ENCODE results near the gene RAI14.
"Not testable (repeated sequence)": the region's sequence is repeated elsewhere in the genome, so short reads cannot be mapped to it uniquely, and the experiment has no call there.

RAI14 gene

DNA sequence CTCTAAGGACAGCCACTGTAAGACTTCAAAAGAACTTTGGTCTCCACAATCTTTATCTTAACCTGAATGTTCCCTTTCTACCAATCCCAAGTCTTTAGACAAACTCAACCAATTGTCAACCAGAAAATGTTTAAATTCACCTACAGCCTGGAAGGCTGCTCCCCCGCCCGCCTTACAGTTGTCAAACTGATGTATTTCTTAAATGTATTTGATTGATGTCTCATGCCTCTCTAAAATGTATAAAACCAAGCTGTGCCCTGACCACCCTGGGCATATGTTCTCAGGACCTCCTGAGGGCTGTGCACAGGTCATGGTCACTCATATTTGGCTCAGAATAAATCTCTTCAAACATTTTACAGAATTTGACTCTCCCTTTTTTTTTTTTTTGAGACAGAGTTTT lies 45.3 kb downstream of the RAI14 start:
- not testable (repeated sequence) for DNase-seq

DNA sequence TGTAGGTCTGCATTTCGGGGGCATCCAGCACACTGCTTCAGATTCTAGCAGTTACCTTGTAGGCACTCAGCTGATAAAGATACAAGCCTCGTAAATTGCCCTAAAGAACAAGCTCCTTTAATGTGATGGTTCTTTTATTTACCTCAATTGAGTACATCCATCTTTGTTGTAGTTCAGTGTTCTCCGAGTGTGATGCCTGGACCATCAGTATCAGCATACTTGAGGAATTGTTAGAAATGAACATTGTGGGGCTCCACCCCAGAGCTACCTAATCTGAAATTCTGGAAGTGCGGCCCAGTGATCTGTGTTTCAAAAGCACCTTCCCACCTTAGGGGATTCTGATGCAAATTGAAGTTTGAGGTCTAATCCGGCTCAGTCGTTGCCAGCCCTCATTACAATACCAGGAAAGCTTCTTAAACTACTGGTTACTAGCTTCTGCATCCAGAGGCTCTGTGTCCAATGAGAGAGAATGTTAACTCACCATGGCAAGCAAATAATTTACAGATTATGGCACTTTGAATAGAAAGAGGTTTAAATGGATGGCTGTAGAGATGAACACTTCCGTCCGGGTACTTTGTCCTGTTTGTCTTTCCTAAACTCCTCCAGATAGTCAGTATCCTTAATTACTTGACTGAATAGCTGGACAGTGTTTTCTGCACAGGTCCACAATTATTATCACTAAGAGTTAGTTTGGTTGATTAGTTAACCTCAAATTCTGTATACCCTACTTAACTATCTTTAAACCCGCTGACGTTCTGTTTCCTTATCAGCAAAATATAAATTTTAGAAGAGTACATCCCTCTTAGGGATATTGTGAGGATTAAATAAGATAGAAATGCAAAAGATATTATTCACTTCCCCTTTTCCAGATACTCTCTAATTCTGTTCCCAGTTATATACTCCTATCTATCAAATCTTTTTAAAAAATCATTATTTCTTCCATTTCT lies 47.9 kb downstream of the RAI14 start:
- no peak for DNase-seq

DNA sequence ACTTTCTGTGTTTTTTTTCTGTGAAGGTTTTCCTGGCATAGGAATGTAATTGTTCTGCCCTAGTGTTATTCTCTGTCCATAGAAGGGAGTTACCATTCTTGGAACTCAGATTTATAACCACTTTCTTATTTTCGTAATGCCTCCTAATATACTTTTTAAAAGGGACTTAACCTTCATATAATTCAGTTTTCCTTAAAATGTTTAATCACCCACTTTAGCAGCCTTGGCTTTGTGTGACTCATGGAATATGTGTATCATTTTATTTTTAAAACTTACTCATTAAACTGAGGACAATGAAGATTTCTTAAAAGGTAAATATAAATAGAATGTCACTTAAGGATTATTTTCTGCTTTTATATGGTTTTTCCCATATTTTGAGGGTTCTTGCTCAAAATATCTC lies 50.0 kb downstream of the RAI14 start:
- DNase-seq, result no peak

DNA sequence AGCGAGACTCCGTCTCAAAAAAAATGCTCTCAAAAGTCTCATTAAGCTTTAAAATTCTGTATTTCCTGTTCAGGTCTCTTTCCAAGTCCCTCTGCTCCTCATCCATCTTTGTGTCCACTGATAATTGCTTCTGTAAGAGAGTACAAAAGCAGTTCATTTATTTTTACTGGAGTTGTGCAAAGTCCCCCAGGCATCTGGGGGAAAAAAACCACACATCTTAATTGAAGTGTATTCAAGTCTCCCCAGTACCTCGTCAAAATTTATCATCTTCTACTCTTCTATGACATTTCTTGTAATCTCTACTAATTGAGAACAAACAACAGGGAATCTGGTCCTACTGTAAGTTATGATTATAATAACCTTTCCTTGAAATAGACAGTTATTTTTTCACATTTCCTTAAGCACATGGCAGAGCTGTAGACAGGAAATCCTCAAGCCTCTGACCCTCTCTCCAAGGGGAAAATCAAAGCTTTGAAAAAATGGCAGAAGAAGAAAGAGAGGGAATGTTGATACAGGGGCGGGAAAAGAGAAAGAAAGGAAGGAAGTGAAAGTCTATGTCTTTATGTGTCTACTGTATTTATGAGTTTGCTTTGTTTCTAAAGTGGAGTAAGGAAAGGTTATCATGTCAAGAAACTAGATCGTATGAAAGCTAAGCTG lies 51.5 kb downstream of the RAI14 start:
- no peak for DNase-seq

DNA sequence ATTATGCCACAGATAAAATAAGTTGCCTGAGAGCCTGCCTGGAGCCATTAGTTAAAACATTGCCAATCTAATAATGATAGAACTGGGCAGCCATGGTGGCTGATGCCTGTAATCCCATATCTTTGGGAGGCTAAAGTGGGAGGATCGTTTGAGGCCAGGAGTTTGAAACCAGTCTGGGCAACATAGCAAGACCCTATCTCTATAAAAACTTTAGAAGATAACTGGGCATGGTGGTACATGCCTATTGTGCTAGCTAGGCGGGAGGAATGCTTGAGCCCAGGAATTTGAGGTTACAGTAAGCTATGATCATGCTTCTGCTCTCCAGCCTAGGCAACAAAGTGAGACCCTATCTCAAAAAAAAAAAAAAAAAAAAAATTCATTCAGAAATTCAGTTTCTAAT lies 52.6 kb downstream of the RAI14 start:
- no peak for DNase-seq

DNA sequence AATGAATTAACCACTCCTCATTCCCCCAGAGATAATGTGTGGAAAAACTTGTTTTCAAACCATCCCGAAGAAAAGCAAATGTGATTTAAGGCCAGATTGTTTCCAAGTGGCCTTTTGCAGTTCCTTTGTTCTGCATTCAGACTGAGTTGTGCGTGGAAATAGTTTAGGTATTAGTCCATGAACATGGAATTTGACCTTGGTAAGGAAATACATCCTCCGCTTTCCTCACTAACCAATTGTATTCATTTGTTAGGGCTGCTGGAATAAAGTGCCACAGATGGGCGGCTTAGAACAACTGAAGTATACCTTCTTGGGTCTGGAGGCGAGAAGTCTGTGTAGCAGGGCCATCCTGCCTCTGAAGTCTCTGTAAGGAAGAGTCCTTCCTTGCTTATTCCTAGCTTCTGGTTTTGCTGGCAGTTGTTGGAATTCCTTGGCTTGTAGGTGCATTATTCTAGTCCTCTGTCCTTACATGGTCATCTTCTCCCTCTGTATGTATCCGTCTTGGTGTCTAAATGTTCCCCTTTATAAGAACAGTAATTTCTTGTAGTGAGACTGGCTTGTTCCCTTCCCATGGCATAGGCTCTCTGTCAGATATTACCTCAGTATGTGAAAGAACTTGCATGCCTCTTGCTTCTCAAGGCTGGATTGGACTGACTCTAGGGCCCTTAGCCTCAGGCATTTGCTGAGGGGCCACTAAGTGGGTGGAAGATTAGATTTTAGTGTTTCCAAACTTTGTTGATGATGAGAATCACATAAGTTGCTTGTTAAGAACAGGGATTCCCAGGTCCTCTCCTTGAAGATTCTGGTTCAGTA lies 53.9 kb downstream of the RAI14 start:
- DNase-seq, result no peak

DNA sequence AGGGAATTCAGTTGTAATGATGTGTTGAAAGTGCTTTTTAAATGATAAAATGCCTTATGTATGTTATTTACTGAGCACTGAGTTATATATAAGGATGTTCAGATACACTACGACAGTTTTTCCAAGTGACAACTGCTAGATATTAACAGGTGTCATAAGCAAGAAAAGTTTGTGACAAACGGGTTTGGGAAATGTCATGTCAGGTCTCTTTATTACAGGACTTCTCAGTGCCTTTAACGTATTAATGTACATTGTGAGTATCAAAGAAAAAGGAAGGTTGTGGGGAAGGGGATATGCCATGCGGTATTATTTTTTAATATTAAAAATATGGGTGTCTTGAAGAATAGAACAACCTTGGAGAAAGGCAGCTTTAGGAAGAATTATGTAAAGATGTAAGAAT lies 56.4 kb downstream of the RAI14 start:
- no peak for DNase-seq

DNA sequence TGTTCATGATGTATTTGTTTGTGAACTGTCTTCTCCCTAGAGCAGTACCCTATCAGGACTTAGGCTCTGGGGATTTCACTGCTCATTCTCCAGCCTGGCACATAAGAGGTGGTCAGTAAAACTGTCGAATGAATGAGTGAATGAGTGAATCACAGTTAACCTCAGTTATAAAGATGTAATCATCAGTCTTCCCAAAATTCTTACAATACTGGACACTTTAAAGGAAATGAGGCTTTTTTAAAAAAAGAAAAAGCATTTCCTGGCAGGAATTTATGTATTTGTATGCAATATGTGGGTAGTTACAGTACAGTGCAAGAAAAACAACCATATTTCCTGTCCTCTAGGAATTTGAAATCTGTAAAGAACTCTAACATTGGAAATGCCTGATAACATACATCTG lies 59.6 kb downstream of the RAI14 start:
- DNase-seq, result no peak

DNA sequence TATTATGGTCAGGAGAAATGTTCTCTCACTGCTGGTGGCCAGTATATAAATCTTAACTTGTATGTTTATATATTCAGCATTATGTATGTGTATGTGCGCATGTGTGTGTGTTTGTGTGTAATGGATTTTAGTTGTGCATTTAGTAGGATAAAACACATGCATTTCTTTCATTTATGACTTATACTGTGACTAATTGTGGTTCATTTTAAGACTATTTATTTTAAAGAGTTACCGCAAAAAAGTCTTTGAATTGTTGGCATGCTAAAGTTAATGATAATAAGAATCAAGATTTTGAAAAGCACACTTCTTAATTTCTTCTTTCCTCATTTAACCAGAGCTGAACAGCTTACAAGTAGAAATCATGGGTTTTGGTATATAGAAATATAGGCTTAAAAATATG lies 60.9 kb downstream of the RAI14 start:
- no peak for DNase-seq

DNA sequence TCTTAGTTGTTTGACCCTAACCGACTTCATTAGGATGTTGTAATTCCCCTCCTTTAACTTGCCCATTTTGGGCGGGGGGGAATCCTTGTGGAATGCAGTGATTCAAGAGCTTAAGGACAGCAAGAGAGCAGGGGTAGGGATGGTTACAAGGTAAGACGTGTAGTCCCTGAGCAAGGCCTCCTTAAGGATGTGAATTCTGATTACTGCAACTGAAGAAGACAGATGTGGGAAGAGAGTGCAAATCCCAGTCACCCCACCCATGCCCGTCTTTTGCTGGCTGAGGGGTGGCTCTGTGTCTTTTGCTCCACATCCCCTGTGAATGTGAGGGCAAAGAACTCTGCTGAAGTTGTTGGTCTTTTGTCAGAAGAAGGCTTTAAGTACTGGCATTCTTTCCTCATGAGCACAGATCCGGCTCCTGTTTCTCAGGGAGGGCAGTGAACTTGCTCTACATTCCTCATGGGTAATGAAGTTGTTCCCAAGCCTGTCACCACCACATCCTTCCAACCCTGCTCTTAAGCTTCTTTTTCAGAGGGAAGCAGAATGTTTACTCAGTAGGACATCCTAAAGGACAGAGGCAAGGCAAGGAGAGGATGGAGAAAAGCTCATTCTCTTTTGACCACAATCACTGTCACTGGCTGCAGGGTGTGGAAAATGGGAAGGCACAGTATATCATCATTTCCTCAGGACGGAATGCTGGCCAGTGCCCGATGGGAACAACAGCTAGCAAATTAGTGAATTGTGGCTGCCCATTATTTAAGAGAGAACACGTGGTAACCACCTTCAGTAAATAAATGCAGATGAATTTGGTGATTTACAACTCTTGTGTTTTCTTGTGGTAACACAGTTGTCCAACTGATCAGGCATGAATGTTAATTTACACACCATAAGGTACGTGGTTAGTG lies 61.5 kb downstream of the RAI14 start:
- DNase-seq, result no peak

DNA sequence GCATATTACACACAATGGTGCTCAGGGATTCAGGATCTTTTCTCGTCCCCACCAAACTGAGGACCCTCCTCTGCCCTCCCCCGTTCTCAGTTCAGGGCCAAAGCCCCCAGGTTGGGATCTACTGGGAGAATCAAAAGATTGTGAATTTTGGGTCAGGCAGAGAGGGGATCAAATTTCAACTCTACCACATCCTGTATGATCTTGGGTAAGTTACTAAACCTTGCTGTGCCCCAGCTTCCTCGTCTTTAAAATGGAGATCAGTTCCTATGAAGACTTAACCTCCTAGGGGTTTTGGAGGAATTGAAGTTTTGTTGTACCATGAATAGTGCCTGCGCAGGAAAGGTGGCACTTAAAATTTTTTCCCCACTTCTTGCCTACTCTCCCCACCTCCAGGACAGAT lies 62.4 kb downstream of the RAI14 start:
- DNase-seq, result no peak

DNA sequence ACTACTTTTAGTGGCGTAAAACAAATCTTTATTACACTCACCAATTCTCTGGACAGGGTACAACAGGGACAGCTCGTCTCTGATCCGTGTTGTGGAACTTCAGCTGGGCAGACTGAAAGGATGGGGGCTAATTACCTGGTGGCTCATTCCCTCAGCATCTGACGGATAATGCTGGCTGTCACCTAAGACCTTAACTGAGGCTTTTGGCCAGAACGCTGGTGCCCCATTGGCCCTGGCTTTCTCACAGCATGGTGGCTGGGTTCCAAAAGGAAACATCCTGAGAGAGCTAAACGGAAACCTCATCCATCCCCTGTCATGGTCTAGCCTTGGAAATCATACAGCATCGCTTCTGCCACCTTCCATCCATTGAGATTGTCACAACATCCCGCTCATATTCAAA lies 62.9 kb downstream of the RAI14 start:
- DNase-seq, result no peak

DNA sequence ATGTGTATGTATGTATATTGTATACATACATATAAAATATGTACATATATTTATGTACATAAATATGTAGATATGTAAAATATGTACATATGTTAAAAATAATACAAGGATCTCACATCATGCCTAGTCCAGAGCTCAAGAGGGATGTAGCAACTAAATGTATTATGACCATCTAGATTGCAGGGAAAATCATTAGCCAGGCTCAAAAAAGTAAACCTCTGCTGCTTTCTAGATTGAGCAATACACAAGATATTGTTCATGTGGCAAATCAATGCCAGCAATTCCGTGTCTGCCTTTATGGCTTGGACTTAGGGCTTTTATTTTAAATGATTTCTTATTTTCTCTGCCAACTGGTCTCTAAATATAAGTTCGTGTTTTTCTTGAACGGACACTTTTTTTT lies 65.2 kb downstream of the RAI14 start:
- no peak for DNase-seq

DNA sequence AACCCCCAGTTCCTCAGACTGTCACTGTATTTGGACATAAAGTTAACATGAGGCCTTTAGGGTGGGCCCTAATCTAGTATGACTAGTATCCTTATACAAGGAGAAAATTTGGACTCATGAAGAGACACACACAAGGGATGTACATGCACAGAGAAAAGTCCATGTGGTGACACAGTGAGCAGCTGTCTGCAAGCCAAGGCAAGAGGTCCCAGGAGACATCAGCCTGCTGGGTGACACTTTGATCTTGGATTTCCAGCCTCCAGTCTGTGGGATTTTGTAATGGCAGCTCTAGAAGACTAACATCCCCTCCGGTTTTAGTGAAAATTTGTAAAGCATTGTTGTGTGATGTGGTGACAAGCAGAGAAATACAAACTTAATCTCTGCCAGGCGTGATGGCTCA lies 66.1 kb downstream of the RAI14 start:
- DNase-seq, result no peak

DNA sequence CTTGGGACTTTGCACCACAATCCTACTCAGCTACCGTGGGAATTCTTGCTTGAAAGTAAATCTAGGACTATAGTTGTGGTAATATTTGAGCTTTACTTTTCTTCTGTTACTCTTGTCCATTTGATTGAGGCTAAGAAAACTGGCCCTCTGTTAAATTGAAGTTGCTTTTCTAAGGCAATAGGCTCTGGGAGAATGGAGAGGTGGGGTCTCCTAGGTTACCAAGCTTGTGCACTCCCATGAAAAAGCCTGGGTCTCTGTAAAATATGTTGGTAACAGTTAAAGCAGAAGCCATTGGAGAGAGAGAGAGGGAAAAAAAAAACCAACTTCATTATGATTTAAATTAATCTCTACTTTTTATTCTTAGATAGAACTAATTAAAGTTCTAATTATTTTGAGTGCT lies 68.6 kb downstream of the RAI14 start:
- DNase-seq, result no peak

DNA sequence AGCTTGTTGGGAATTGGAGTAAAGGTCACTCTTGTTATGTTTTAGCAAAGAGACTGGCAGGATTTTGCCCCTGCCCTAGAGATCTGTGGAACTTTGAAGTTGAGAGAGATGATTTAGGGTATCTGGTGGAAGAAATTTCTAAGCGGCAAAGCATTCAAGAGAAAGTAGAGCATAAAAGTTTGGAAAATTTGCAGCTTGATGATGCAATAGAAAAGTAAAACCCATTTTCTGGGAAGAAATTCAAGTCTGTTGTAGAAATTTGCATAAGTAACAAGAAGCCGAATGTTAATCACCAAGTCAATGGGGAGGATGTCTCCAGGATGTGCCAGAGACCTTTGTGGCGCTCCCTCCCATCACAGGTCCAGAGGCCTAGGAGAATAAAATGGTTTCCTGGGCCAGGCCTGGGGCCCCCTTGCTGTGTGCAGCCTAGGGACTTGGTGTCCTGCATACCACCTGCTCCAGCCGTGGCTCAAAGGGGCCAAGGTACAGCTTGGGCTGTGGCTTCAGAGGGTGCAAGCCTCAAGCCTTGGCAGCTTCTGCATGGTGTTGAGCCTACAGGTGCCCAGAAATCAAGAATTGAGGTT lies 71.1 kb downstream of the RAI14 start:
- not testable (repeated sequence) for DNase-seq

DNA sequence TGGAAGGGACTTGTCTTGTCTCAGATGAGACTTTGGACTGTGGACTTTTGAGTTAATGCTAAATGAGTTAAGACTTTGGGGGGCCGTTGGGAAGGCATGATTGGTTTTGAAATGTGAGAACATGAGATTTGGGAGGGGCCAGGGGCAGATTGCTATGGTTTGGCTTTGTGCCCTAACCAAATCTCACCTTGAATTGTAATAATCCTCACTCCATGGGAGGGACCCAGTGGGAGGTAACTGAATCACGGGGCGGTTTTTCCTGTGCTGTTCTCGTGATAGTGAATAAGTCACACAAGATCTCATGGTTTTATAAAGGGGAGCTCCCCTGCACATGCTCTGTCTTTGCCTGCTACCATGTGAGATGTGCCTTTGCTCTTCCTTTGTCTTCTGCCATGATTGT lies 72.1 kb downstream of the RAI14 start:
- no peak for DNase-seq

DNA sequence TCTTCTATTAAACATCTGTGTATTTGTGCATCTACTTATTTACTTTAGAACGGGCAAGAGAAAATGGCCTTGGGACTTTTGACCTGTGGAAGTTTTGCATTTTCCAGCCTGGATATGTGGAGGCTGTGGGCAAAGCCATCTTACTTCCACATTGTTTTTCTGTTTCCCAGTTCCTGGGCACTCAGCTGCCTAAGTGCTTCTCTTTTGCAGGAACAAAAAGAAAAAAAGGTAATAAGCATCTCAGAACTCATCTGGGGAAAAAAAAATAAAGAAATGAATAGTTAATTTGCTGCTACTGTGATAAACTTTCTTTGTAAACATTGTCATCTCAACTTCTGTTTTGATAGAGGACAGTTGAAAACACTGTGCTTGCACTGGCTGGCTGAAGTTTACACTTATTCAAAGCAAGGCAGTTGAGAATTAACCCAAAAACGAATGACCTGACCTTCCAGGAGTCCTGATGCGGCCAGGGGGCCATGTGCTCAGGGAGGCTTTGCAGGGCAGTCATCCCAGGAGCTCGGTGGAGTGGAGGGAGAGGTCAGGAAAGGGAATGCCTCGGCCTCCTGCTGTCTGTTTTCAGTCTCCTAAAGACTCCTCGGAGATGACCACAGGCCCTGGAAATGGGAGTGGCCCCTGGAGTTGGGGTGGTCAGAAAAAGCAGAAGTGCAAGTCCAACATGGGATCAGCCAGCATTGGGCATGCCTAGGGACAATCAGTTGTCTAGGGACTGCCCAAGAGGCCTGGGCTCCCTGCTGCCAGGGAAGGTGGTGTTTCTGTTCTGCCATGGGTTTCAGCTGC lies 75.5 kb downstream of the RAI14 start:
- no peak for DNase-seq

DNA sequence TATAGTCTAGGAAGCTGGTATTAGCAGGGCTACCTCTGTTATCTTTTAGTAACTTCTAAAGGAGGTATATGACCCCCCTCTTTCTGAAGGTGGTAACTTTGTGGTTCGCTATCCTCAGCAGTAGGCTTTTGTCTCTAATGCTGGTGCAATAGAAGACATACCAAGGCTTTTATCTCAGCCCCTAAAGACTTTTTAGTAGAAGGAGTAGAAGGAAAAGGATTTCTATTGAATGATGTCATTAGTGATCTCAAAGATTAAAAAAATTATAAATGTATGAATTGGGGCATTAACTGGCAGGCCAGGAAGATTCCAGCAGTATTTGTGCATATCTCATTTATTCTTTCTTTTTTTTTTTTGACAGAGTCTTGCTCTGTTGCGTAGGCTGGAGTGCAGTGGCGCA lies 78.2 kb downstream of the RAI14 start:
- no peak for DNase-seq

DNA sequence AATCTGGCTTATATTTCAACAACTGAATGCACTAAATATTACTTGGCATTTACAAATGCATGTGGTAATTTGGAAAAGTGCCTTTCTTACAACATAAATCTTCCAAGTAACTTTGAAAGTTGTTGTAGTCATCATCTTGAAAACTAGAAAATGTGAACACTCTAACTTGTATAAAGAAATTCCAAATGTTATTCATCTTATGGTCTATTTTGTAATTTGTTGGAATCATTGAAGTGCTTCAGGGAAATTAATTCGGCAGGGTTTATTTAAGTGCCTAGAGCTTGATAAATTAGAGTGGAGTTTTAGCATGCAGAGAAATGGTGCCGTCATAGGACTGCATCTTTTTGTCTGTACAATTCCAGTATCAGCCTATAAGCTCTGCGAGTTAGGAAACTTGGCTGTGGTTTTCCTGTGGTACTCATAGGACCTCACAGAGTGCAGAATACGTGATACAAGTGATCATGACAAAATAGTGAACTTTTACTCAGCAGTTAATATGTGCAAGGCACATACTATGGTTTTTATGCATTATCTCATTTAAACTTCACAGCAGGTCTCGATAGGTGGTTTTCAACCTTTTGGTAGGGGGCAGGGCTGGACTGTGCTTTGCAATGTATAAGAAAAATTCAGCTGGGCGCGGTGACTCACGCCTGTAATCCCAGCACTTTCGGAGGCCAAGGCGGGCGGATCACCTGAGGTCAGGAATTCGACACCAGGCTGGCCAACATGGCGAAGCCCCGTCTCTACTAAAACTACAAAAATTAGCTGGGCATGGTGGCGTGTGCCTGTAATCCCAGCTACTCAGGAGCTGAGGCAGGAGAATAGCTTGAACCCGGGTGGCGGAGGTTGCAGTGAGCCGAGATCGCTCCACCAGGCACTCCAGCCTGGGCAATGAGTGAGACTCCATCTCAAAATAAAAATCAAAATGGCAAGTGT lies 79.6 kb downstream of the RAI14 start:
- no peak for DNase-seq
